Transverse colon (tissue), 4 donors: ENCODE data around the gene INTS4.

Experiments
- CTCF ChIP-seq, 5 experiments: fragments of 200-600 bp in 3 of 5; fragments of 450-650 bp in 2 of 5; sonication (generic) in 3 of 5; IDR thresholded peaks; 1 replicate in 2 of 5; 2 replicates in 3 of 5; pipeline ENCODE4 v1.5.1; 2016 to 2017; ENCODE audit warnings: antibody characterized with exemption in 5 of 5, inconsistent platforms in 3 of 5, mild to moderate bottlenecking in 2 of 5, moderate library complexity in 1 of 5
- EP300 ChIP-seq: sonication (generic); formaldehyde crosslinking; IDR thresholded peaks from one replicate; pipeline ENCODE4 v1.6.1; 2017; ENCODE audit warnings: antibody characterized with exemption, low read depth
- POLR2A ChIP-seq: fragments of 450-650 bp; IDR thresholded peaks from one replicate; pipeline ENCODE4 v1.6.1; 2016; ENCODE audit warnings: antibody characterized with exemption, mild to moderate bottlenecking, moderate library complexity
- POLR2AphosphoS5 ChIP-seq, 3 donors: sonication (generic); formaldehyde crosslinking; IDR thresholded peaks; one replicate each; pipeline ENCODE4 v1.6.1; 2016; ENCODE audit warnings: antibody characterized with exemption in 3 of 3

GRCh38 chr11:78009062-78009461 is 14.6 kb upstream of the INTS4 start:
- TF ChIP-seq CTCF (IDR thresholded peaks at IDR 0.05) (no peak), POLR2A (no peak), POLR2AphosphoS5 (IDR thresholded peaks at IDR 0.05) (no peak), EP300 (no peak)
